Measurements from ENCODE around the gene UTY.

DNA sequence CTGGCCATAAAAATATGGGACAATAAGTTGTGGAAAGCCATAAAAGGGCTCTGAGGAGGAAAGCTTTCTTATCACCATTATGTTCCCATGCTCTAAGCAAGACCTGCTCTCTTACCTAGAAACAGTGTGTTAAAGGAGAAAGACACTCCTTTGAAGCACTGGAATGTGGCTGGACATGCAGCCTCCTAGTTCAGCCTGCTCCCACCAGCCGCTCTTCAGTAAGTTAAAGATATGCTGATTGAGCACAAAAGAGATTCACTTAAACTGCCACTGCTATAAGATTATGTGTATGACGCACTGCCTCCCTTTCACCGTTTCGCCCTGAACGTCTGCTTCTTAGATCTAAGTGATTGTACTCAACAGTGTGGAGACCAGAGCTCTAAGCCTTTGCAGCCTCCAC, 146.0 kb downstream of the UTY start:
- TF ChIP-seq EZH2 (IDR thresholded peaks at IDR 0.05; ENCODE audit: borderline replicate concordance, control insufficient read depth, low read depth, low read length), result no peak
- TF ChIP-seq, protein P1, sequence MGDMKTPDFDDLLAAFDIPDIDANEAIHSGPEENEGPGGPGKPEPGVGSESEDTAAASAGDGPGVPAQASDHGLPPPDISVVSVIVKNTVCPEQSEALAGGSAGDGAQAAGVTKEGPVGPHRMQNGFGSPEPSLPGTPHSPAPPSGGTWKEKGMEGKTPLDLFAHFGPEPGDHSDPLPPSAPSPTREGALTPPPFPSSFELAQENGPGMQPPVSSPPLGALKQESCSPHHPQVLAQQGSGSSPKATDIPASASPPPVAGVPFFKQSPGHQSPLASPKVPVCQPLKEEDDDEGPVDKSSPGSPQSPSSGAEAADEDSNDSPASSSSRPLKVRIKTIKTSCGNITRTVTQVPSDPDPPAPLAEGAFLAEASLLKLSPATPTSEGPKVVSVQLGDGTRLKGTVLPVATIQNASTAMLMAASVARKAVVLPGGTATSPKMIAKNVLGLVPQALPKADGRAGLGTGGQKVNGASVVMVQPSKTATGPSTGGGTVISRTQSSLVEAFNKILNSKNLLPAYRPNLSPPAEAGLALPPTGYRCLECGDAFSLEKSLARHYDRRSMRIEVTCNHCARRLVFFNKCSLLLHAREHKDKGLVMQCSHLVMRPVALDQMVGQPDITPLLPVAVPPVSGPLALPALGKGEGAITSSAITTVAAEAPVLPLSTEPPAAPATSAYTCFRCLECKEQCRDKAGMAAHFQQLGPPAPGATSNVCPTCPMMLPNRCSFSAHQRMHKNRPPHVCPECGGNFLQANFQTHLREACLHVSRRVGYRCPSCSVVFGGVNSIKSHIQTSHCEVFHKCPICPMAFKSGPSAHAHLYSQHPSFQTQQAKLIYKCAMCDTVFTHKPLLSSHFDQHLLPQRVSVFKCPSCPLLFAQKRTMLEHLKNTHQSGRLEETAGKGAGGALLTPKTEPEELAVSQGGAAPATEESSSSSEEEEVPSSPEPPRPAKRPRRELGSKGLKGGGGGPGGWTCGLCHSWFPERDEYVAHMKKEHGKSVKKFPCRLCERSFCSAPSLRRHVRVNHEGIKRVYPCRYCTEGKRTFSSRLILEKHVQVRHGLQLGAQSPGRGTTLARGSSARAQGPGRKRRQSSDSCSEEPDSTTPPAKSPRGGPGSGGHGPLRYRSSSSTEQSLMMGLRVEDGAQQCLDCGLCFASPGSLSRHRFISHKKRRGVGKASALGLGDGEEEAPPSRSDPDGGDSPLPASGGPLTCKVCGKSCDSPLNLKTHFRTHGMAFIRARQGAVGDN (IDR thresholded peaks at IDR 0.05), result no peak
- TF ChIP-seq MYC (IDR thresholded peaks at IDR 0.05; ENCODE audit: insufficient read depth, insufficient read length, insufficient replicate concordance, low read length, severe bottlenecking), result no peak
- TF ChIP-seq, protein P2, sequence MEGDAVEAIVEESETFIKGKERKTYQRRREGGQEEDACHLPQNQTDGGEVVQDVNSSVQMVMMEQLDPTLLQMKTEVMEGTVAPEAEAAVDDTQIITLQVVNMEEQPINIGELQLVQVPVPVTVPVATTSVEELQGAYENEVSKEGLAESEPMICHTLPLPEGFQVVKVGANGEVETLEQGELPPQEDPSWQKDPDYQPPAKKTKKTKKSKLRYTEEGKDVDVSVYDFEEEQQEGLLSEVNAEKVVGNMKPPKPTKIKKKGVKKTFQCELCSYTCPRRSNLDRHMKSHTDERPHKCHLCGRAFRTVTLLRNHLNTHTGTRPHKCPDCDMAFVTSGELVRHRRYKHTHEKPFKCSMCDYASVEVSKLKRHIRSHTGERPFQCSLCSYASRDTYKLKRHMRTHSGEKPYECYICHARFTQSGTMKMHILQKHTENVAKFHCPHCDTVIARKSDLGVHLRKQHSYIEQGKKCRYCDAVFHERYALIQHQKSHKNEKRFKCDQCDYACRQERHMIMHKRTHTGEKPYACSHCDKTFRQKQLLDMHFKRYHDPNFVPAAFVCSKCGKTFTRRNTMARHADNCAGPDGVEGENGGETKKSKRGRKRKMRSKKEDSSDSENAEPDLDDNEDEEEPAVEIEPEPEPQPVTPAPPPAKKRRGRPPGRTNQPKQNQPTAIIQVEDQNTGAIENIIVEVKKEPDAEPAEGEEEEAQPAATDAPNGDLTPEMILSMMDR (IDR thresholded peaks at IDR 0.05 in 2 of 3, conservative IDR thresholded peaks at IDR 0.05 in 1 of 3; ENCODE audit: control insufficient read depth in 2 of 3, extremely low read depth in 1 of 3, insufficient read depth in 1 of 3, low read depth in 3 of 3, low read length in 3 of 3), result no peak
- TF ChIP-seq, protein P3, sequence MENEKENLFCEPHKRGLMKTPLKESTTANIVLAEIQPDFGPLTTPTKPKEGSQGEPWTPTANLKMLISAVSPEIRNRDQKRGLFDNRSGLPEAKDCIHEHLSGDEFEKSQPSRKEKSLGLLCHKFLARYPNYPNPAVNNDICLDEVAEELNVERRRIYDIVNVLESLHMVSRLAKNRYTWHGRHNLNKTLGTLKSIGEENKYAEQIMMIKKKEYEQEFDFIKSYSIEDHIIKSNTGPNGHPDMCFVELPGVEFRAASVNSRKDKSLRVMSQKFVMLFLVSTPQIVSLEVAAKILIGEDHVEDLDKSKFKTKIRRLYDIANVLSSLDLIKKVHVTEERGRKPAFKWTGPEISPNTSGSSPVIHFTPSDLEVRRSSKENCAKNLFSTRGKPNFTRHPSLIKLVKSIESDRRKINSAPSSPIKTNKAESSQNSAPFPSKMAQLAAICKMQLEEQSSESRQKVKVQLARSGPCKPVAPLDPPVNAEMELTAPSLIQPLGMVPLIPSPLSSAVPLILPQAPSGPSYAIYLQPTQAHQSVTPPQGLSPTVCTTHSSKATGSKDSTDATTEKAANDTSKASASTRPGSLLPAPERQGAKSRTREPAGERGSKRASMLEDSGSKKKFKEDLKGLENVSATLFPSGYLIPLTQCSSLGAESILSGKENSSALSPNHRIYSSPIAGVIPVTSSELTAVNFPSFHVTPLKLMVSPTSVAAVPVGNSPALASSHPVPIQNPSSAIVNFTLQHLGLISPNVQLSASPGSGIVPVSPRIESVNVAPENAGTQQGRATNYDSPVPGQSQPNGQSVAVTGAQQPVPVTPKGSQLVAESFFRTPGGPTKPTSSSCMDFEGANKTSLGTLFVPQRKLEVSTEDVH (IDR thresholded peaks at IDR 0.05; ENCODE audit: low read depth, partially characterized antibody), result no peak
